Stimulated activated CD8-positive, alpha-beta memory T cell treated with anti-CD3 and anti-CD28 coated beads, Interleukin-2, amount 100 ng/mL, for 48 hours (primary cell): ENCODE results near the gene MSI2.
A peak's percentile ranks its signal among the peaks of the same experiment; 100 is the strongest.

Experiments
- DNase-seq, 2 donors: peaks; one replicate each; pipeline ENCODE4 v3.0.0-alpha.2; 2020; ENCODE audit warnings: low read depth in 2 of 2

The MSI2 gene

DNA sequence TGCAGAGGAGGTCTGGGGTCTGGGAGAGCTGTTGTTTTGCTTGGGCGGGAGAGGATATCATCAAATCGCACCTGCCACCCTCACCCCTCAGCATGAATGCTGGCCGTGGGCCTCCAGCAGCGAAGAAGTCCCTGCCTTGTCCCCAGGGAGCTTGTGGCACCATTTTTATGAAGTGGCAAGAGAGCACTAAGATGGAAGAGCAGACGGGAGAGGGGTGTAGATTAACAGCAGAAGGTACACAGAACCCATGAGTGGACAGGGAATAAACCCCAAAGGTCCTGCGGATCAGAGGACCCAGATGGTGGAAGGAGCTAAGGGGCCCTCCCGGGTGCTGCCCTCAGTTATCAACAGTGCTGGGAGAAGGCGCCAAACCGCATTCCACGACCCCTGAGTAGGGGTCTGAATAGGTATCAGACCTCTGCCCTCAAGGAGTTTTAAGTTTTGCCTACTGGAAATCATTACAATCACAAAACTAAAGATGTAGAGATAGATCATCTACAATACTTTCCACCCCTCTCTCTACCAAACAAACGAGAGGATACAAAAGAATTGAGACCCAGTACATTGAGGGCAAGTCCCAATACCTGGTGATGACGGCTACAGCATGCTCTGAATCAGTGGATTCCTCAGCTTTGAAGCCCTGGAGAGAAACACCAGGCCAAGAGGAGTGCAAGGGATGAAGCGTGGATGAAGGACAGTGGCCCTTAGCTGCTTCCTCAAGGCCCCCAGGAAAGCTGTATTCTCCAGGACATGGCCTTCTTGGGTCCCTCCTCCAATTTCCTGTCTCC, 428.6 kb downstream of the MSI2 start:
- no peak for DNase-seq

DNA sequence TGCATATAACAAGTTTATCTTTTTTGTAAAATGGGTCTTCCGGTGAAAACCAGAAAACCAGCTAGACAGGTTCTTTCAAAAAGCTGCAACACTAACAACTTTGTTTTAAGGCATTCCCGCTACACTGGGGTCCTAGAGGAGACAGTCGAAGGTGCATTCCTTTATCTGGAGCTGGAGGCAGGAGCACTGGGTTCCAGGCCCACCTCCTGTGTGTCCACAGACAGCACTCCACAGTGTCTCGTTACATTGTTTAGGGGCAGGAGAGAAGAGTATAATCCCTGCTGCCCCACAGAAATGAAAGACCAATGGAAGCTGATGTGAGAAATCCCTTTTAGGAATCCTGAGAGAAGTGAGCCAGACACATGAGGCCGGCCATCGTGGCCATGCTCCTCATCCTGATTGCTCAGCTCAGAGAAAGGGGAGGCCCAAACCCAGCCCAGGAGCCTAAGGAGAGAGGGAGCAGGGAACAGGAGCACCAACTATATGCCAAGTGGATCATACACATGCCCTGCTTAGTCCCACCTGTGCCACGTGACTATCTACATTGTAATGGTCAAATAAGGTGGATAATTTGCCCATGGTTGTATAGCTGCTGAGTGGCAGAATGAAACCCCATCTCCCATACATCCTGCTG, 429.3 kb downstream of the MSI2 start:
- no peak for DNase-seq

DNA sequence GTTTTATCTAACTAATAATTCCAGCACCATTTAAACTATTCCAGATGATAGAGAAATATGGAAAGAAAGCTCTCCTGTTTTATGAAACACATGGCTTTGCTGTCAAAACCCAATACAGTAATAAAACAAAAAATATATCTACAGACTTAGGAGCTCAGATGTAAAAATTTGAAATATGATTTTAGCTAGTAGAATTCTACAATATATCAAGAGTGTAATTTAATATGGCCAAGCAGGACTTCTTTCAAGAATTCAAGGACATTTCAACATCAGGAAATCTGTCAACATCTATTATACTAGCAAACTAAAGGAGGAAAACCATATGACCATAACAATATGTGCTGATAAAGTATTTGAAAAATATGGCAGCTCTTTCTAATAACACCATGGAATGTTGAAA, 431.3 kb downstream of the MSI2 start:
- DNase-seq: no peak

DNA sequence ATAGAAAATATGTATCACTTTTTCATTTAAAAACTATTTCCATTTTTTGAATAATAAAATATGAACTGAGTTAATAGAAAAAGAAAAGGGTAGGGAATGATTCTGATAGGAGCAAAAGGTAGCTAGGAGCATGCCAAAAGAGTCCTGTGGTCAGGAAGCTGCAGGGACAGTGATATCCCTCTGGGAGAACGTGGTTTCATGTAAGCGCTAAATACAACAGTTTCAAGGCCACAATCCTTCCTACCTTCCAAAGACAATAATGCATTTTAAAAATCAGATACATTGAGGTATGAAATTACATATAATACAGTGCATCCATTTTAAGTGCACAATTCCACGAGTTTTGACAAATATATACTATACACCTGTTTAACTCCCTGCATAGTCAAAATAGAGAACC, 432.9 kb downstream of the MSI2 start:
- DNase-seq: no peak

DNA sequence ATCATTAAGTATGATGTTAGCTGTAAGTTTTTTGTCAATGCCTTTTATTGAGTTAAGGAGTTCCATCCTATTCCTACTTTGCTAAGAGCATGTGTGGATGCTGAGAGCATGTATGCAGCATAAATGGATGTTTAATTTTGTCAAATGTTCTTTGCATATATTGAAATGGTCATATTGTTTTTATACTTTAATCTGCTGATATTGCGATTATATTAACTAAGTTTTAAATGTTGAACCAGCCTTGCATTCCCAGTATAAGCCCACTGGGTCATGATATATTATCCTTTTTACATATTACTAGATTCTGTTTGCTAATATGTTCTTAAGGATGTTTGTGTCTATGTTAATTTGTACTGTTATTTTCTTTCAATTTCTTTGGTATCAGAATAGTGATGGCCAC, 435.6 kb downstream of the MSI2 start:
- no peak for DNase-seq

DNA sequence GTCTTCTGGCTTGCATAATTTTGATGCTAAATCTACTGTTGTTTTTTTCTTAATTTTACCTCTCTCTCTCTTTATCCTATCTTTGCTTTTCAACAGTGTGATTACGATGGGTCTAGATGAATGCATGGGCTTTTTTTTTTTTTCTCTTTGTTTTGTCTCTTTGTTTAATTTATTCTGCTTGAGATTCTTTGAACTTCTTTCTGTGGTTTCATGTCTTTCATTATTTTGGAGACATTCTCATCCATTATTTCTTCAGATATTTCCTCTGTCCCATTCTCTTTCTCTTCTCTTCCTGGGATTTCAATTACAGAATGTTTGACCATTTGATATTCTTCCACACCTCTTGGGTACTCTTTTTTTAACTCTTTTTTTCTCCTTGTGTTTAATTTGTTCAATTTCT, 436.4 kb downstream of the MSI2 start:
- no peak for DNase-seq

DNA sequence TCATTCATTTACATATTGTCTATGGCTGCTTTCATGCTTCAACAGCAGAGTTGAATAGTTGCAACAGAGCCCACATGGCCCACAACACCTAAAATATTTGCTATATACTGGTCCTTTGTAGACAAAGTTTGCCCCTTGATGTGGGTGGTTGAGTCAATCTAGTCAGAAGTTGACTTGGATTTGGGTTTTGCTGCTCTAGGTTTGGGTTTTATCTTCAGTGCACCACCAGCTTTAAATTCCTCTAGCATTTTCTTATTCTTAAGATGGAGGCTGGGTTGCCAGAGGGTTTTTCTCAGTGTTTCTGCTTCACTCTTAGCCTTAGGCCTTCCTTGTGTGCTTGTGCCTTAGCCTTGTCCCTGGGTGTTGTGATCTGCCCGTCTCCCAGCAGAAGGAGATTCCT, 437.7 kb downstream of the MSI2 start:
- no peak for DNase-seq

DNA sequence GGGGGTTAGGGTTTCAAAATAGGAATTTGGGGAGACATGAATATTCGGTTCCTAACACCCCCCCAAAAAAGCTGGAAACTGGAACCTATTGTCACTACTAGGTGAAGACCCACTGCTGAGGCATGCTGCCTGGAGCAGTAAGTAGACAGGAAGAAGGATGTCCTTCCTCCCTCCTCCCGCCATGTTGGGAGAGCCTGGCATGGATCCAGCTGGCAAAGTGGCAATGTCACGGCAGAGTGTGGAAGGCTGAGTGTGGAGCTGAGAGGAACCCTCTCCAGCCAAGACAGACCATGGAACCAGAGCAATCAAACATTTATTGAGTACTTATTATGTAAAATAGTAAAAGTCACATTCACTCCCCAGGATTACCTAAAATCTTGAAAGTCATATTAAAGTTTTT, 439.7 kb downstream of the MSI2 start:
- no peak for DNase-seq

DNA sequence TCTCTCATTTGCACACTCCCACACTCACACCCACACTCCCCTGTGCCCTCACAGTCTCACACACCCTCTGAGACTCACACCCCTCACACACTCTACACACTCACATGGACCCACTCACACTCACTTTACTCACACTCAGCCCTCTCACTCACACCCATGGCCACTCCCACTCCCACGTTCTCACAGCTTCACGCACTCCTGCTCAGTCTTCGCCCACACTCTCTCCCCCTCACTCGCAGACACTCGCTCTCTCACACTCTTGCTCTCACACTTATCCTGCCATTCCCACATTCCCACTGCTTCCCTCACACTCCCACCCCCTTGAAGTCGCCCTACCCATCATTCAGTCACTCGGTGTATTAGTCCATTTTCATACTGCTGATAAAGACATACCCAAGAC, 440.9 kb downstream of the MSI2 start:
- DNase-seq: no peak

DNA sequence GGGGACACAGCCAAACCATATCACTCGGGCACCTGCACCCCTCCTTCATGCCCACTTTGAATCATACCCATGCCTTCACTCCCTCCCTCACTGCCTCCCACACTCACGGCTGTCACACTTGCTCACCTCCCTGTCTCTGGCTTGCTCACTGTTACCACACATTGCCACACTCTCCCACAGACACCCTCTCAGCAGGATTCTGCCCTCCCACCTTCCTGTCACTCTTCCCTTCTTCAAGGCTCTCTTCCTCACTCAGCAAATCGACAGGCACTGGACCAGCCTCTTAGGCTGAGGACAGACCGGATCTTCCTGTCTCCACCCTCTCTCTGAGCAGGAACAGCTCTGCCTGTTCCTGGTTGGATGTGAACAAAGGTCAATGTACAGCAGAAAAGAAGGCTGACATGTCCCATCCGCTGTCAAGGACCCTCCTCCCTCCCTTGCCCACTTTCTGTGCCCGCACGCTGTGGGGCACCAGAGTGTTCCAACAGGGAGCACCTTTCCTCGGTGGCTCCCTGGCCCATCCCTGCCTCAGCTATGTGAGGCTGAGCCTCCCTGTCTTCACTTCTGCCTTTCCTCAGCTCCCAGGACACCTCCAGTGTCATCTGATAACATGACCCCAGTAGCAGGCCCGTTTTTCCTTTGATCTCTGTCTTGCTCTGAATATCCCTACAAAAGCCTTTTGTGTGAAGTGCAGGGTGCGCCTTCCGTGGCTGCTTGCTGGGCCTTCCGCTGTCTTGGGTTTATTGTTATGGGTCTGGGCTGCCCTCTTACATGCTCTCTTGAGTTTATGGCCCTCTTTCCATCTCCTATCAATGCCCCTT, 441.8 kb downstream of the MSI2 start:
- DNase-seq: peak; percentile 2 to 10

DNA sequence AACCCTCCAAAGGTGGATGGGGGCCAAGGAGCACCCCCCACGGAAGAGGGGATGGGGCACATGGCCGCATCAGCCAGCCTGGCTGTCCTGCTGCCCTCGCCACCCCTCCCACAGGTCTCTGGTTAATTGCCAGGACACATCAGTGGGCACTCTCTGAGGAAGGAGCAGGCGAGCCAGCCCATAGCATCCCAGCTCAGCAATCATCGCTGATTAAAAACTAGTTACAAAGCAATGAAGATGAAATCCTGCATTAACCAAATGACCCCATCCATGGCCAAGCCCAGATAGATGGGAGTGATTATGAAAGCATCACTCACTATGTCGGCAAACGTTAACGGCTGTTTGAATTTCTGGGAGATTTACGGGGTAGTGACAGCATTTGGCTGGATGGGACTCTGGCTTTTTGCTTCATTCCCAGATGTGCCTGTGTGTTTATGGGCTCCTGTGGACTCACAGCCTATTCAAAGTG, 443.5 kb downstream of the MSI2 start:
- no peak for DNase-seq

DNA sequence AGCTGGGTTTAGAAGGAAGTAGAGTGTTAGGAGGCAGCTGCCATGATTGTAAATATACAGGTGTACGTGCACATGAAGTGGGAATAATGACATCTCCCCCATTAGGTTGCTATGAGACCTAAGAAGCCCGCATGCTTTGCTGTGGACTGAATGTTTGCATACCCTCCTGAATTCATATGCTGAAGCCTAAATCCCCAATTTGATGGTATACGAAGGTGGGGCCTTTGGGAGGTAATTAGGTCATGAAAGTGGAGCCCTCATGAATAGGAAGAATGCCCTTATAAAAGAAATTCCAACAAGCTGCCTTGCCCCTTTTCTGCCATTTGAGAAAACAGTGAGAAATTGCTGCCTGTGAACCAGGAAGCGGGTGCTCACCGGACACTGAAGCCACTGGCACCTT, 444.8 kb downstream of the MSI2 start:
- DNase-seq: no peak

DNA sequence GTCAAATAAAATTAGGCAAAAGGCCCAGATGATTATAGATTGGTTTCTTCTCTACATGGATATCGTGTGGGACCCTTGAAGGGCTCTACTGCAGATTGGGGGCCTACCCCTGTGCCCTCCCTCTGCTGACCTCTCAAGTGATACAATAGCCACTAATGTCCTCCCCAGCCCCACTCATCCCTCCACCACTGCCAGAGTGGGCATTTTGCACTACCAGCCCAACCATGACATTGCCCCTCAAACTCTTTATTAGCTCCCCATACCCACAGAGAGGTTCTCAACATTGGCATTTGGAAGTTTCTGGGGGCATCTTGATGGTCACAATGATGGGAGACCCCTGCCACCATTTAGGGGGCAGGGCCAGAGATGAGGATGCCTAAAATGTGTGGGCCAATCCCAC, 446.9 kb downstream of the MSI2 start:
- no peak for DNase-seq

DNA sequence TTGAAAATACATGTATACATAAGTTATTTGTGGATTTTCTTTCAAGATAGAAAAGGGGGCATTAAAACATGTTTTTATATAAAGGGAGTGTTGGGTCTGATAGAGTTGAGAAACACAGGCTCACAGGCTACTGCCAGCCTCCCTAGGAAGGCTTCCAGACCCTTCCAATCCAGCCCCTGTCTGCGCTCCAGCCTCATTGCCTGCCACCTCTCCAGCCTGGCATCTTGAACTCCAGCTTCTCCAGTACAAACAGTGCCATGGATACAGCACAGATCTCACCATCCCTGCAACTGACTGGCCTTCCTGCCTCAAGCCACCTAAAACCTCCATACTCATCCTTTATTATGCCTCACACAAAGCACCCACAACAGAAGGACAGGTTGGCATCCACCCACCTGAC, 448.1 kb downstream of the MSI2 start:
- no peak for DNase-seq

DNA sequence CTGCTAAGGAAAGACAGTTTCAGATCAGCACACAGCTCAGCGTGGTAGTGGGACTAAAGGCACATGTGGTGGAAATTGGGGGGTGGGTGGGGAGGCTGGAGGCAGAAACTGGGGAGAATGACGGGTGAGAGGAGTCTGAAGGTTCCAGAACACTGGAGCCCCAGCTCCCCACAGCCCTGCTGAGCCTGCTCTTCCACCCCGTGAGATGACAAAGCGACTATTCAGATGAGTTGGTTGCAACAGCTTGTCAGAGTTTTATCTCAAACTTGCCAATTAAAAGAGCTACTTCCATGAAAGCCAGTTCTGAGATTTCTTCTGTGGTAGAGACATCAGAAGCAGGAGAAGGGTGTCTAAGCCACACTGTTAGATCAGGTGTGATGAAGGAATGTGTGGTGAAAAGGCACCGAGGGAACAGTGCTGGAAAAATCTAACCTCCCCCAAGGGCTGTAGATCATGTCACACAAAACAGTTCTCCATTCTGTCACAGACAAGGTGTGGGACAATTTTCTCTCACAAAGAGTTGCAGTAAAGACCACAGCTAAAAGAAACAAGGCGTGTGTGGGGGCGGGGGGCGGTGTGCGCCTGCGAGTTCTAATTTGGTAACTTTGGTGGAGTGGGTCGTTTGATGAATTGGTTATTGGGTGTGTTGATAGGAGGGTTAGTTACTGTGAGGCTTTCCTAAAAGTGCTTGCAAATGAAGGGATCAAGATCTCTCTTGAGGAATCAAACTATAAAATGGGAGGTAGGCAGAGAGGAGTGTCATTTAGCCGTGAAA, 449.8 kb downstream of the MSI2 start:
- no peak for DNase-seq

DNA sequence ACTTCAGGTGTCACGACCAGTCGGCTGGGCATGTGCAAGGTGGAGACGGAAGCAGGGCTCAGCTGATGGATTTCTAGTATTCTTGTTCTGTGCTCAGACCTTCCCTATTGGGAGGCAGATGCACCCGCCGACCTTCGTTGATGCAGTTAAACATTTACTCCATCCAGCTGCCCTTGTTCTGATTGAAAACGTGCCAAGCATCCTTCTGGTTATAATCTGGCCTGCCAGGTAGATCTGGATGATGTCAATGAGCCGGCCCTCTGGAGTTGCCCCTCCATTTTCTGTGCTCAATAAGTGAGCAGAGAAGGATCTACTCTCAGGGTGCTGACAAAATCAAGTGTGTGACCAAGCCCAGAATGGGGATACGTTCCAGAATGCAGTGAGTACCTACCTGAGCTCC, 450.4 kb downstream of the MSI2 start:
- DNase-seq: no peak

DNA sequence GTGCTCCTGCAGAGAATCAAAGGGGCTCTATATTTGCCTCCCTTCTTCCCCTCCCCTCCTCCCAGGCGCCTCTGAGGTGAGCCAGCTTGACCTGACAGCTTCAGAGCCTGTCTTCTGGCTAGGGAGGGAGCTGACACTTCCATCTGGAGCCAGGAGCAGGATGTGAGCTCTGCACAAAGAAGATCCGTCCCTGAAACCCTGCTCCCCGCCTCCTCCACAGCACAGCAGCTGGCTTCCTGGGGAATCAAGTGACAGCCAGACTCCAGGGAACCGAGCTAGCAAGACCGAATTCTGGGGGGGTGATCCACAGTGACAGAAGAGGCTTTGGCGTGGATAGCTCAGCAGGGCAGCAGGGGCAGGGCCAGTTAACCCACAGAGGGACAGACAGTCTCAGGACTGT, 451.6 kb downstream of the MSI2 start:
- no peak for DNase-seq

DNA sequence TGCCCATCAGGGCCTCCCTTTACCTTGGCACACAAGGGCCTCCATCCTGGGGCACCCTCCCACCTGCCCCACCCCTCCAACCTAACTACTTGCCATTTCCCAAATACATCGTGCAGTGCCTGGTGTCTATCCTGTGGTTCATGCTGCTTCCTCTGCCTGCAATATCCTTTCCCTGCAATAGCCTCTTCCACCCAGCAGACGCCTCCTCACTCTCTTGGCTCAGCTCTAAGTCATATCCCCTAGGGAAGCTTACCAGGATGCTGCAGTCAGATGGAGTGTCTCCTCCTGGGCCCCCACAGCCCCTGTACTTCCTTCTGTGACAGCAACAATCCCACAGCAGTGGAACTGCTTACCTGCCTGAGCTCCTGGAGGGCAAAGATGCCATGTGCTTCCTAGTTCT, 452.1 kb downstream of the MSI2 start:
- DNase-seq: no peak

DNA sequence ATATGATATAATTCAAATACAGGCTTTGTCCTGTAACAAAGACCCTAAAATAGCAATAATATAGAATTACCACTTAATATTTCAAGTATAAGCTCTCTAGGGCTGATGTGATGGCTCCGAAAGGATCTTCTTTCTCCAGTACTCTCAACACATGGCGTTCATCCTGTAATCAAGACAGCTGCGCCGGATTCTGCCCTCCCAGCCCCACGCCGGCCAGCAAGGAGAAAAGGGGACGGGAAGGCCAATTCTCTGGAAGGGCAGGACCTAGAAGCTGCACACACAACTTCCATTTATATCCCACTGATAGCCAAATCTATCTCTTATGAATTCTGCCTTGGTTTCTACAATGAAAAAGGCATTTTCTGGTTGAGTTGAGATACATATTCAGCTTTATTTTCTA, 456.8 kb downstream of the MSI2 start:
- DNase-seq: no peak

DNA sequence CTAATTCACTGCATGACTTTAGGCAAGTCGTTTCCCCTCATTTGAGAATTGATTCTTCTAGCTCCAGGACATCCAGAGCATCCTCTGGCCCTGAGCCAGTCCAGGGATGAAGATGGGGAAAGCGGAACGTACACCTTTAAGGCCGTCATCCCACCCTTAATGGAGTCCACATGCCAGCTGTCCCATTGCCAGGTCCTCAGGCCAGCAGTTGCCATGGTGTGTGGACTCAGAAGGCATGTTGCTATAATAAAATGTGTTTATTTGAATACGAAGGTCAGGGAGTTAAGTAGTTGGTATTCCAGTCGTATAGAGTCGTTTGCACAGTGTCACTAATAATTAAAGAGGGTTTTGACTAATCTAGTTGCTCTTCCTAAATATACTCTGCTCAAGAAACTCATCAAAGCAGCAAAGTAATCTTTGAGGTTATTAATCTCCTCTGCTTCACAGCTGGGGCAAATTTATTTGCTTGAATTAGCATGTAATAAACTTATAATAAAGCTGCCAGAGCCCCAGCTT, 458.4 kb downstream of the MSI2 start:
- DNase-seq: no peak

DNA sequence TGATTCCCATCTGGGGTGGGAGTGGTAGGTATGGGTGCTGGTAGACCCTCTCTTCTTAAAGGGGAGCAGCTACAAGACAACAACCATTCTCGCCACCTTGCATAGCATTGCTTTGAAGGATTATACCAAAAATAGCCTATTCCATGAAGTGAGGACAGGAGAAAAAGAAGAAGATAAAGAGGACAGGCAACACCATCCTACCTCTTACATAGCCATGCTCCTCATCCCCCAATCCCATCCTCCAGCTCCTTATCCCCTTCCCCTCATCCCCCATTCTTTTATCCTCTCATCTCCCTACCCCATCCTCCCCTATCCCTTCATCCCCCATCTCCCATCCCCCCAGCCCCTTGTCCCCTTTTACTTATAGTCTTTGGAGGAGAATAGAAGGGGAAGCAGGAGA, 459.7 kb downstream of the MSI2 start:
- no peak for DNase-seq

DNA sequence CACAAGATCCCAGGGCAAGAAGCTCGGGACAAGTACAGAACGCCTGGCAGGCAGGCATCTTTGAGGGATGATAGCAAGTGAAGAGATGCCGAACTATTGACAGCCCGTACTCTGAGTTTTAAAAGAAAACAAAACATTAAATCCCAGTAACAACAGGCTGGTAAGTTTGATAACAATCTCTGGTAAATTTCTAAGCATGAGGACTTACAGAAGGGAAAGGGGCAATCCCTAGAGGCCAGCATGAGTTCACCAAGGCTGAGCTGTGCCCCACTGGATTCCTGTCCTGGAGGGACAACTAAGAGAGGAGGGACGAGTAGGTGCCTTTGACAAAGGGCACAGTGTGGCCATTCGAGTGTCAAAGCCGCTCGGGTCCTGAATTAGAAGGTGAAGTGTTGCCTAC, 462.6 kb downstream of the MSI2 start:
- no peak for DNase-seq
